D721Med (cell line): ENCODE measurements around the gene BLNK.
"Not testable (repeated sequence)": the region's sequence is repeated elsewhere in the genome, so short reads cannot be mapped to it uniquely, and the experiment has no call there.

Source experiments
- DNase-seq: peaks from one replicate; pipeline ENCODE4 v3.0.0; 2011; ENCODE audit warnings: low spot score; ENCODE audit not compliant: insufficient read length
- FAIRE-seq: peaks from 2 replicates; lab custom pipeline; 2011; peaks lifted over from hg19 to GRCh38; lab: Jason Lieb, UNC
- TF ChIP-seq, protein P1 (sequence below): IDR thresholded peaks from 2 replicates; pipeline ENCODE4 v1.5.1; 2012; ENCODE audit warnings: mild to moderate bottlenecking, control low read depth; ENCODE audit not compliant: insufficient read depth; ENCODE audit errors: missing control alignments

BLNK gene

DNA sequence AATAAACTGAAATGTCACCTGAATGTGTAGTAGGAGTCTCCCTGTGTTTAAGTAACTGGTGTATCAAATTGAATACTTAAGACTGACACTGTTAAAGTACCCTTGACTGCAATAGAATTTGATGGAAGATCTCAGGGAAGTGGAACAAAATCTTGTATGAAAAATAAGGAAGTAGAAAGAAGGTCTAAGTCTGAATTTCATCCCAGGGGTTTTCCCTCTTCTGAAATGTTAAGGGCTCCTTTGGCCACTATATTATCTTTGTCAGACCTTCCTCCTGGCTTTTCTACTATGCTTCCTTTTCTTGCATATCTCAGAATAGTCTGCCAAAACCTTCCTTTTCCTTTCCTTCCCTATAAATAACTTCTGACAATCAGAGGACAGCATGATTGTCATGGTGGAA lies 59.6 kb downstream of the BLNK start:
- DNase-seq (no peak), FAIRE-seq (no peak)
- TF ChIP-seq, protein P1, sequence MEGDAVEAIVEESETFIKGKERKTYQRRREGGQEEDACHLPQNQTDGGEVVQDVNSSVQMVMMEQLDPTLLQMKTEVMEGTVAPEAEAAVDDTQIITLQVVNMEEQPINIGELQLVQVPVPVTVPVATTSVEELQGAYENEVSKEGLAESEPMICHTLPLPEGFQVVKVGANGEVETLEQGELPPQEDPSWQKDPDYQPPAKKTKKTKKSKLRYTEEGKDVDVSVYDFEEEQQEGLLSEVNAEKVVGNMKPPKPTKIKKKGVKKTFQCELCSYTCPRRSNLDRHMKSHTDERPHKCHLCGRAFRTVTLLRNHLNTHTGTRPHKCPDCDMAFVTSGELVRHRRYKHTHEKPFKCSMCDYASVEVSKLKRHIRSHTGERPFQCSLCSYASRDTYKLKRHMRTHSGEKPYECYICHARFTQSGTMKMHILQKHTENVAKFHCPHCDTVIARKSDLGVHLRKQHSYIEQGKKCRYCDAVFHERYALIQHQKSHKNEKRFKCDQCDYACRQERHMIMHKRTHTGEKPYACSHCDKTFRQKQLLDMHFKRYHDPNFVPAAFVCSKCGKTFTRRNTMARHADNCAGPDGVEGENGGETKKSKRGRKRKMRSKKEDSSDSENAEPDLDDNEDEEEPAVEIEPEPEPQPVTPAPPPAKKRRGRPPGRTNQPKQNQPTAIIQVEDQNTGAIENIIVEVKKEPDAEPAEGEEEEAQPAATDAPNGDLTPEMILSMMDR = no peak

DNA sequence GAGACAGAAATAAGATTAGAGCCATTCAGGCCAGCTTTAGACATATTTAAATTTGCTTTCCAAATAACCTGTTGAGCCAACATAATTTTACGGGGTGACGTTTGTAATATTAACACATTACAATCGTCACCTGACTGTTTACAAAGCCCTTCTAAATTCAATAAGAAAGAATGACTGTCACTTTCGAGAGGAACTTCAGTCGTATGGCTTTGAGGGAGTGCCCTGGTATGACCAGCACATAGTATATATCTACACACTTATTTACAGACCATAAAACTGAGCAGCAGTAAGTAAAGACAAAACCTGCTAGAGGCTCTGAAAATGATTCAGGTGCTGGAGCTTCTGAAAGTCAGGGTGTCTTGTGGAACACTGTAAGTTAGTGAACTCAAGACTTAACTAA lies 62.4 kb downstream of the BLNK start:
- DNase-seq (no peak), FAIRE-seq (no peak)
- TF ChIP-seq, protein P1 = no peak

- TF ChIP-seq, protein P1 = no peak
- no peak for FAIRE-seq
- no peak for DNase-seq
Measured at GRCh38 chr10:96208271-96208670, 63.1 kb downstream of the BLNK start.

GRCh38 chr10:96205580-96205979 lies 65.8 kb downstream of the BLNK start:
- FAIRE-seq = no peak
- TF ChIP-seq, protein P1 = no peak
- no peak for DNase-seq

- TF ChIP-seq, protein P1 = no peak
- FAIRE-seq (no peak), DNase-seq (no peak)
Measured at GRCh38 chr10:96201525-96201924, 69.8 kb downstream of the BLNK start.

GRCh38 chr10:96189505-96189904 lies 81.9 kb downstream of the BLNK start:
- not testable (repeated sequence) for DNase-seq, FAIRE-seq

- DNase-seq (no peak), FAIRE-seq (no peak)
- TF ChIP-seq, protein P1 = no peak
Measured at GRCh38 chr10:96188916-96189315, 82.5 kb downstream of the BLNK start.

DNA sequence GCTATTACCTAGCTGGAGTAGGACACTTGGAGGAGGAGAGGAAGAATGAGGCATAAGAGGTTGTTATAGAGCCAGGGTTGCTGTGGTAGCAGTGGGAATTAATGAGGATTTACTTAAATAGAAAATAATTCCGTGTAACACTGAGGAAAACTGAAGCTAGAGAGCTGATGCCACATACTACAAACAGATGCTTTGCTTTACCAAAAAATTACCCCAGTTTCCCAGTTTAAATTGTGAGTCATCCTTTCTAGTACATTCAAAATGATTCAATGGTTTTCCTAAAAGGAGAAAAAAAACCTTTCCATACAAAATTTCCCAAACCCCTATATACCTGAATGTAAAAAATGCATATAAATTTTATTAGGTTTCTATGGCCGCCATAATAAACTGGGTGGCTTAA lies 82.9 kb downstream of the BLNK start:
- FAIRE-seq = no peak
- TF ChIP-seq, protein P1 = no peak
- no peak for DNase-seq
